ENCODE measurements around the gene TTC28. TPM values are rescaled to one million over a fixed set of nuclear protein-coding genes. Genes with fewer than 3 reads are reported as not detected.
"Not testable (repeated sequence)": the region's sequence is repeated elsewhere in the genome, so short reads cannot be mapped to it uniquely, and the experiment has no call there.

The TTC28 gene
- total RNA-seq, 1 donor from 2014 or later: 1.3 TPM

DNA sequence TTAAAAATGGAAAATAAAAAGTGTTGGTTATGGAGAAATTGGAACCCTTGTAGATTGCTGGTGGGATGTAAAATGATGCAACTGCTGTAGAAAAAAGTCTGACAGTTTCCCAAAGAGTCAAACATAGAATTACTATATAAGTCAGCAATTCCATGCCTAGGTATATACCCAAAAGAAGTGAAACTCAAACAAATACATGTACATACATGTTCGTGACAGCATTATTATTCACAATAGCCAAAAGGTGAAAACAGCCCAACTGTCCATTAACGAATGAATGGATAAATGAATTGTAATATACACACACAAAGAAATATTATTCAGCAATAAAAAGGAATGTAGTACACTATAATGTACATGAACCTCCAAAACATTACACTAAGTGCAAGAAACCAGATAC, 116.0 kb downstream of the TTC28 start:
- no peak for FAIRE-seq
- TF ChIP-seq CTCF (IDR thresholded peaks at IDR 0.05; ENCODE audit: insufficient read depth, low read length, severe bottlenecking): no peak
- Histone ChIP-seq H3K4me3 (ENCODE audit: low read depth, low read length) (no peak overlapping the region), H3K27me3 (ENCODE audit: control insufficient read depth, insufficient read depth, low read length) (no peaks in the 10 kb centered on the region), H3K36me3 (ENCODE audit: control insufficient read depth, insufficient read depth, low read length) (no peaks in the 10 kb centered on the region)
- DNase-seq (ENCODE audit: low read depth): peak; percentile 91

- no peak for TF ChIP-seq CTCF (IDR thresholded peaks at IDR 0.05; ENCODE audit: insufficient read depth, low read length, severe bottlenecking)
These were observed 117.3 kb downstream of the TTC28 start for GRCh38 chr22:28562324-28562723.

GRCh38 chr22:28560743-28561101, 118.9 kb downstream of the TTC28 start:
- not testable (repeated sequence) for H3K36me3 ChIP-seq (ENCODE audit: control insufficient read depth, insufficient read depth, low read length); DNase-seq (ENCODE audit: low read depth); H3K27me3 ChIP-seq (ENCODE audit: control insufficient read depth, insufficient read depth, low read length); H3K4me3 ChIP-seq (ENCODE audit: low read depth, low read length); FAIRE-seq

More at GRCh38 chr22:28562324-28562723, 117.3 kb downstream of the TTC28 start:
- no peaks in the 10 kb centered on the region for H3K27me3 ChIP-seq (ENCODE audit: control insufficient read depth, insufficient read depth, low read length)
- H3K36me3 ChIP-seq (ENCODE audit: control insufficient read depth, insufficient read depth, low read length): no peaks in the 10 kb centered on the region
- H3K4me3 ChIP-seq (ENCODE audit: low read depth, low read length): no peak overlapping the region
- DNase-seq (ENCODE audit: low read depth) (peak; percentile 32), FAIRE-seq (no peak)

- TF ChIP-seq CTCF (IDR thresholded peaks at IDR 0.05; ENCODE audit: insufficient read depth, low read length, severe bottlenecking): no peak
- FAIRE-seq (no peak), DNase-seq (ENCODE audit: low read depth) (peak; percentile 86)
- Histone ChIP-seq H3K36me3 (ENCODE audit: control insufficient read depth, insufficient read depth, low read length) (no peaks in the 10 kb centered on the region), H3K4me3 (ENCODE audit: low read depth, low read length) (no peak overlapping the region), H3K27me3 (ENCODE audit: control insufficient read depth, insufficient read depth, low read length) (no peaks in the 10 kb centered on the region)
These were observed 119.4 kb downstream of the TTC28 start for GRCh38 chr22:28560046-28560742.

DNA sequence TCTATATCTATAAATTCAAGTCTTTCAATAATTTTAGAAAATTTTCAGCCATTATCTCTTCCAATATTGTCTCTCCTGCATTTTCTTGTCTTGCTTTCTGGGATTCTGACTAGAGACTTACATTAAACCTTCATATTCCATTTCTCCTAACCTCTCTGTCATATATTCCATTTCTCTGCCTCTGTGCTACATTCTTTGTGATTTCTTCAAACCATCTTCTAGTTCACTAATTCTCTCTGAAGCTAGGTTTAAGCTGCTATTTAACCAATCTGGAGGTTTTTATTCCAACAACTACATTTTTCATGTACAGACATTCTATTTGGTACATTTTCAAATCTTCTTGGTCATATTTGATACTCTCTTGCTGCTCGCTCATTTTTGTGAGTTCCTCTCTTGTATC, 122.5 kb downstream of the TTC28 start:
- Histone ChIP-seq H3K27me3 (ENCODE audit: control insufficient read depth, insufficient read depth, low read length) (no peaks in the 10 kb centered on the region), H3K36me3 (ENCODE audit: control insufficient read depth, insufficient read depth, low read length) (no peaks in the 10 kb centered on the region), H3K4me3 (ENCODE audit: low read depth, low read length) (no peak overlapping the region)
- DNase-seq (ENCODE audit: low read depth): no peak
- TF ChIP-seq CTCF (IDR thresholded peaks at IDR 0.05; ENCODE audit: insufficient read depth, low read length, severe bottlenecking): no peak
- FAIRE-seq: no peak

DNA sequence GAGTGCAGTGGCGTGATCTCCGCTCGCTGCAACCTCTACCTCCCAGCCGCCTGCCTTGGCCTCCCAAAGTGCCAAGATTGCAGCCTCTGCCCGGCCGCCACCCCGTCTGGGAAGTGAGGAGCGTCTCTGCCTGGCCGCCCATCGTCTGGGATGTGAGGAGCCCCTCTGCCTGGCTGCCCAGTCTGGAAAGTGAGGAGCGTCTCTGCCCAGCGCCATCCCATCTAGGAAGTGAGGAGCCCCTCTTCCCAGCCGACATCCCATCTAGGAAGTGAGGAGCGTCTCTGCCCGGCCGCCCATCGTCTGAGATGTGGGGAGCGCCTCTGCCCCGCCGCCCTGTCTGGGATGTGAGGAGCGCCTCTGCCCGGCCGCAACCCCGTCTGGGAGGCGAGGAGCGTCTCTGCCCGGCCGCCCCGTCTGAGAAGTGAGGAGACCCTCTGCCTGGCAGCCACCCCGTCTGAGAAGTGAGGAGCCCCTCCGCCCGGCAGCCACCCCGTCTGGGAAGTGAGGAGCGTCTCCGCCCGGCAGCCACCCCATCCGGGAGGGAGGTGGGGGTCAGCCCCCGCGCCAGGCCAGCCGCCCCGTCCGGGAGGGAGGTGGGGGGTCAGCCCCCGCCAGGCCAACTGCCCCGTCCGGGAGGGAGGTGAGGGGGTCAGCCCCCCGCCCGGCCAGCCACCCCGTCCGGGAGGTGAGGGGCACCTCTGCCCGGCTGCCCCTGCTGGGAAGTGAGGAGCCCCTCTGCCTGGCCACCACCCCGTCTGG, 126.4 kb downstream of the TTC28 start:
- not testable (repeated sequence) for FAIRE-seq; H3K36me3 ChIP-seq (ENCODE audit: control insufficient read depth, insufficient read depth, low read length); H3K27me3 ChIP-seq (ENCODE audit: control insufficient read depth, insufficient read depth, low read length); H3K4me3 ChIP-seq (ENCODE audit: low read depth, low read length); DNase-seq (ENCODE audit: low read depth)

Data from bronchial epithelial cell (primary cell).